Neuron (in vitro differentiated cells): ENCODE data around the gene CDH4.

Experiments
- H2AFZ ChIP-seq: one replicate; pipeline ENCODE4 v1.6.1; 2013; ENCODE audit warnings: low read depth, mild to moderate bottlenecking, inconsistent platforms, low read length, moderate library complexity
- H3K27me3 ChIP-seq: one replicate; pipeline ENCODE4 v1.6.1; 2013; ENCODE audit warnings: low read length; ENCODE audit not compliant: insufficient read depth
- H3K36me3 ChIP-seq: one replicate; pipeline ENCODE4 v1.6.1; 2013; ENCODE audit warnings: low read length; ENCODE audit not compliant: insufficient read depth
- H3K4me1 ChIP-seq: one replicate; pipeline ENCODE4 v1.6.1; 2013; ENCODE audit warnings: low read length; ENCODE audit not compliant: insufficient read depth
- H3K4me3 ChIP-seq: 2 replicates; pipeline ENCODE4 v1.5.1; 2013; ENCODE audit warnings: mild to moderate bottlenecking, low read length, moderate library complexity
- H3K9me3 ChIP-seq: one replicate; pipeline ENCODE4 v1.6.1; 2013; ENCODE audit warnings: low read length

CDH4 gene

GRCh38 chr20:61571916-61572711, 320.1 kb downstream of the CDH4 start:
- Histone ChIP-seq H3K9me3 (peaks cover 4% of the 10 kb centered on the region), H3K4me1 (peaks cover 23% of the 10 kb centered on the region), H3K27me3 (no peaks in the 10 kb centered on the region), H3K4me3 (no peak overlapping the region), H2AFZ (no peak overlapping the region), H3K36me3 (no peaks in the 10 kb centered on the region)

DNA sequence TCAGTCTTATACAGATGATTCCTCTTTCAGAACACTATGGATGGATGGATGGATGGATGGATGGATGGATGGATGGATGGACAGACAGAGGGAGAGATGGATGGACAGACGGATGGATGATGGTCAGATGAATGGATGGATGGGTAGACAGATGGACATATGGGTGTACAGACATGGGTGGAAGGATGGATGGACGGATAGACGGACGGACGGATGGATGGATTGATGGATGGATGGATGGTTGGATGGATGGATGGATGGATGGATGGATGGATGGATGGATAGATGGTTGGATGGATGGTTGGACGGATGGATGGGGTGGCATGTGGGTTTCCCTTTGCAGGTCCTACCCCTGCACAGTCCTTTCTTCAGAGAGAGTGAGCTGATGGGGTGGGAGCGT, 320.7 kb downstream of the CDH4 start:
- no peak overlapping the region for H3K4me3 ChIP-seq
- H3K27me3 ChIP-seq, result no peaks in the 10 kb centered on the region
- no peaks in the 10 kb centered on the region for H3K36me3 ChIP-seq
- peaks cover 4% of the 10 kb centered on the region for H3K9me3 ChIP-seq
- no peak overlapping the region for H2AFZ ChIP-seq
- peaks cover 18% of the 10 kb centered on the region for H3K4me1 ChIP-seq

GRCh38 chr20:61573415-61574305, 321.6 kb downstream of the CDH4 start:
- no peak overlapping the region for H3K4me3 ChIP-seq
- H3K9me3 ChIP-seq, result peaks cover 4% of the 10 kb centered on the region
- H2AFZ ChIP-seq, result no peak overlapping the region
- no peaks in the 10 kb centered on the region for H3K36me3 ChIP-seq
- peaks cover 18% of the 10 kb centered on the region for H3K4me1 ChIP-seq
- no peaks in the 10 kb centered on the region for H3K27me3 ChIP-seq

DNA sequence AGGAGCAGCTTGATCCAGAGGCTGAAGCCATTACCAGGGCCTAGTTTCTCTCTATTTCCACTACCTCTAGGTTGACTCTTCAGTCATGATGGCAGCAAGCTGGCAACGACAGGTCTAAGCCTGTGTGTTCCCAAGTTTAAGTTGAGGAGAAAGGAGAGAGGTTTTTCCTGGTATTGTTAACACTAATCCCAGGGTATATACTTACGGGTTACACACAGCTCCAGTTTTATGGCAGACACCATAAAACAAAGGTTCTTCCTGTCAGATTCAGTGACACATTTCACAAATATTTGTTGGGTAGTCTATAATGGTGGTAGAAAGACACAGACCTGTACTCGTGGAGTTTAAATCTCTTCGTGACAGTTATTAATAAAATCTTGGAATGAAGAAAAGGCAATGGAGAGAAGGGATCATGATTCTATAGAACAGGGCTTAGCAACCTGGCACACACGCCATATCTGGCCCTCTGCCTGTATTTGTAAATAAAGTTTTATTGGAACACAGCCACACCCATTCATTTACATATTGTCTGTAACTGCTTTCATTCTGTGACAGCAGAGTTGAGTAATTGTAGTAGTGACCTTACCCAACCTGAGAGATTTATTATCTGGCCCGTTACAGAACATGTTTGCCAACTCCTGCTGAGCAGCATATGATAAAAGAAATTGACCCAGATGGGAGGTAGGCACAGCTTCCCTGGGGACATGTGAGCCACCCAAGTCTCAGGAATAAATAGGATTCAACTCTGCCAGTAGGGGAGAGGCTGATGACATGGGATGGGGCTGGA, 323.3 kb downstream of the CDH4 start:
- no peak overlapping the region for H2AFZ ChIP-seq
- H3K4me1 ChIP-seq, result peaks cover 5% of the 10 kb centered on the region
- no peak overlapping the region for H3K4me3 ChIP-seq
- no peaks in the 10 kb centered on the region for H3K36me3 ChIP-seq
- H3K9me3 ChIP-seq, result peaks cover 7% of the 10 kb centered on the region
- no peaks in the 10 kb centered on the region for H3K27me3 ChIP-seq

DNA sequence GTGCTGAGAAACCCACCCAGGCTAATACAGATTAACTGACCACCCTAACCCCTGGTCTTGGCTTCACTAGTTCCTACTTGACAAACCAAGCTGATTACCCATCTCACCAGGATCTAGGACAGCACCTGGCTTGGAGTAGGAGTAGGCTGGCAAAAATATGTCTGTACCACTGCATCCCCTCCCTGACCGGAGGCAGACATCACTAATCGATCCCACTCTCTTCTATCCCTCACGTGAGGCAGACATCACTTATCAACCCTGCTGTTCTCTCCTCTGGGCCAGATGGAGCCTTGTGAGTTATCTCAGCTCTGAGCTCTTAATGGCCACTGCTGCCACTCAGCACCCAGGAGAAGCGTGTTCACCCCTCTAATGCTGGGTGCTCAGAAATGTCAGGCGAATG, 324.3 kb downstream of the CDH4 start:
- Histone ChIP-seq H3K9me3 (peaks cover 7% of the 10 kb centered on the region), H3K4me1 (no peaks in the 10 kb centered on the region), H3K27me3 (no peaks in the 10 kb centered on the region), H3K4me3 (no peak overlapping the region), H3K36me3 (no peaks in the 10 kb centered on the region), H2AFZ (no peak overlapping the region)

DNA sequence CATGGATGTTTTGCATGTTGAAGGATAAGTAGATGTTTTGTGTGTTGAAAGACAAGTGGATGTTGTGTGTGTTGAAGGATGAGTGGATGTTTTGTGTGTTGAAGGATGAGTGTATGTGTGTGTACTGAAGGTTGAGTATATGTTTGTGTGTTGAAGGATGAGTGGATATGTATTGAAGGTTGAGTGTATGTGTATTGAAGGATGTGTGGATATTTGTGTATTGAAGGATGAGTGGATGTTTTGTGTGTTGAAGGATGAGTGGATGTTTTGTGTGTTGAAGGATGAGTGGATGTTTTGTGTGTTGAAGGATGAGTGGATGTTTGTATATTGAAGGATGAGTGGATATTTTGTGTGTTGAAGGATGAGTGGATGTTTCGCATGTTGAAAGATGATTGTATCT, 325.0 kb downstream of the CDH4 start:
- H3K27me3 ChIP-seq, result no peaks in the 10 kb centered on the region
- H3K4me1 ChIP-seq, result no peaks in the 10 kb centered on the region
- no peaks in the 10 kb centered on the region for H3K36me3 ChIP-seq
- H2AFZ ChIP-seq, result no peak overlapping the region
- no peak overlapping the region for H3K4me3 ChIP-seq
- peaks cover 7% of the 10 kb centered on the region for H3K9me3 ChIP-seq

DNA sequence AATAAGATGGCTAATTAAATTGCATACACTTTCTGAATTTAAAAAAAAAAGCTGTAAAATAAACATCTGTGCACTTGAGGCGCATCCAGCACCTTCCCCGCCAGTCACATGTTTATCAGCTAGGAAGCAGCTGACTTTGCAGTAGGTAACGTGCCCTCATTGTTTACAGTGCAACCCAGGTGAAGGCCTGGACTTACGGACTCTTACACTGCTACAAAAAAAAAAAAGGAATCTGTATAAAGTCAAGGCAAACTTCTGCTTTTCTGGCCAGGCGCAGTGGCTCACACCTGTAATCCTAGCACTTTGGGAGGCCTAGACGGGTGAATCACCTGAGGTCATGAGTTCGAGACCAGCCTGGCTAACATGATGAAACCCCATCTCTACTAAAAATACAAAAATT, 327.8 kb downstream of the CDH4 start:
- Histone ChIP-seq H3K9me3 (peaks cover 7% of the 10 kb centered on the region), H3K36me3 (no peaks in the 10 kb centered on the region), H3K4me1 (no peaks in the 10 kb centered on the region), H3K4me3 (no peak overlapping the region), H2AFZ (no peak overlapping the region), H3K27me3 (no peaks in the 10 kb centered on the region)

- H3K4me1 ChIP-seq, result no peaks in the 10 kb centered on the region
- H3K9me3 ChIP-seq, result peaks cover 6% of the 10 kb centered on the region
- H3K4me3 ChIP-seq, result no peak overlapping the region
- H3K27me3 ChIP-seq, result no peaks in the 10 kb centered on the region
- H2AFZ ChIP-seq, result no peak overlapping the region
- no peaks in the 10 kb centered on the region for H3K36me3 ChIP-seq
Observed at GRCh38 chr20:61580958-61581824, 329.1 kb downstream of the CDH4 start.

DNA sequence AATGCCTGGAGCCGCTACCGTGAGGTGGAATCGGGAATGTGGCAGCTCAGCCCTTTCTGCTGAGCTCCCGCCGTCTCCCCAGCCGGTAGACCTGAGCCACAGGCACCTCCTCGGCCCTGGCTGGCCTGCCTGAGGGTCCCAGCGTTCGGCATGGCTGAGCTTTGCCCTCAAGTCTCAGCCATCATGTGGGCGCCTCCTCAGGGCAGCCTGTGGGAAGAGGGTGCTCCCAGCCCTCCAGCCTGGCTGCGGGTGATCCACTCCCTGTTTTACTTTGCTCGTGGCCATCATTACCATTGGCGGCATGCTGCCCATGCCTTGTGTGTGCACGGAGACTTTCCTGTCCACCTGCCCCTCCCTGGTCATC, 329.7 kb downstream of the CDH4 start:
- Histone ChIP-seq H3K9me3 (peaks cover 2% of the 10 kb centered on the region), H3K27me3 (no peaks in the 10 kb centered on the region), H3K4me3 (no peak overlapping the region), H2AFZ (no peak overlapping the region), H3K4me1 (no peaks in the 10 kb centered on the region), H3K36me3 (no peaks in the 10 kb centered on the region)

GRCh38 chr20:61582196-61582923, 330.3 kb downstream of the CDH4 start:
- Histone ChIP-seq H3K36me3 (no peaks in the 10 kb centered on the region), H3K27me3 (no peaks in the 10 kb centered on the region), H3K4me3 (no peak overlapping the region), H2AFZ (no peak overlapping the region), H3K4me1 (no peaks in the 10 kb centered on the region), H3K9me3 (peaks cover 2% of the 10 kb centered on the region)

GRCh38 chr20:61583356-61583755, 331.3 kb downstream of the CDH4 start:
- Histone ChIP-seq H3K4me1 (peaks cover 4% of the 10 kb centered on the region), H2AFZ (no peak overlapping the region), H3K9me3 (peaks cover 2% of the 10 kb centered on the region), H3K36me3 (no peaks in the 10 kb centered on the region), H3K27me3 (no peaks in the 10 kb centered on the region), H3K4me3 (no peak overlapping the region)

GRCh38 chr20:61584851-61585250, 332.8 kb downstream of the CDH4 start:
- H2AFZ ChIP-seq, result no peak overlapping the region
- no peaks in the 10 kb centered on the region for H3K27me3 ChIP-seq

More at GRCh38 chr20:61584851-61585250, 332.8 kb downstream of the CDH4 start:
- H3K4me3 ChIP-seq, result no peak overlapping the region
- H3K4me1 ChIP-seq, result peaks cover 10% of the 10 kb centered on the region
- no peaks in the 10 kb centered on the region for H3K36me3 ChIP-seq
- H3K9me3 ChIP-seq, result no peaks in the 10 kb centered on the region
